Cortex of kidney (tissue), 1 donor: ENCODE results near the gene TRMT112.
"Not testable (repeated sequence)": the region's sequence is repeated elsewhere in the genome, so short reads cannot be mapped to it uniquely, and the experiment has no call there.

ENCODE experiments used
- DNase-seq: peaks from one replicate; lab custom pipeline; 2025; lab: John Stamatoyannopoulos, UW

TRMT112 gene

DNA sequence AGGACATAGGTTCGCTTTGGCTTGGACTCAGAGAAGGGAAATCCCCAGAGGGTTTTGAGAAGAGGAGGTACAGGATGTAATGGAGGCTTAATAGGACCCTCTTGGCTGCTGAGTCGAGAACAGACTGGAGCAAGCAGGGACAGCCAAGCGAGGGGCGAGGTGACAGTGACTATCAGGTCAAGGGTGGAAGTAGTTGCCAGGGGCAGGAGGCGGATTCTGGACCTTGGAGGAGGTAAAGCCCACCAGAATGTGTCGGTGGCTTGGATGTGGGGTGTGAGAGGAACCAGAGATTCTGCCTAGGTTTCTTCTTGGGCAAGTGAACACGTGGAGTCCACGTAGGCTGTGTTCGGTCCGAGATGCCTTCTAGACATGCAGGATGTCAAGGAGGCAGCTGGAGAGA is 4.4 kb downstream of the TRMT112 start:
- no peak for DNase-seq

DNA sequence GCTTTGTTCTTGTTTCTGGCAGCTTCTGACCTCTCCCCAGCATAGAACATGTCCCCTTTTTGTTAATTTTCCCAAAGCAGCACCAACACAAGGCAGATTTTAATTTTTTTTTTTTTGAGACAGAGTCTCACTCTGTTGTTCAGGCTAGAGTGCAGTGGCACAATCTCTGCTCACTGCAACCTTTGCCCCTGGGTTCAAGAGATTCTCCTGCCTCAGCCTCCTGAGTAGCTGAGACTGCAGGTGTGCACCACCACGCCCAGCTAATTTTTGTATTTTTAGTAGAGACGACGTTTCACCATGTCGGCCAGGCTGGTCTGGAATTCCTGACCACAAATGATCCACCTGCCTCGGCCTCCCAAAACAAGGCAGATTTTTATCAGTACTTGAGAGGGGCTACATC is 9.6 kb downstream of the TRMT112 start:
- DNase-seq = not testable (repeated sequence)

DNA sequence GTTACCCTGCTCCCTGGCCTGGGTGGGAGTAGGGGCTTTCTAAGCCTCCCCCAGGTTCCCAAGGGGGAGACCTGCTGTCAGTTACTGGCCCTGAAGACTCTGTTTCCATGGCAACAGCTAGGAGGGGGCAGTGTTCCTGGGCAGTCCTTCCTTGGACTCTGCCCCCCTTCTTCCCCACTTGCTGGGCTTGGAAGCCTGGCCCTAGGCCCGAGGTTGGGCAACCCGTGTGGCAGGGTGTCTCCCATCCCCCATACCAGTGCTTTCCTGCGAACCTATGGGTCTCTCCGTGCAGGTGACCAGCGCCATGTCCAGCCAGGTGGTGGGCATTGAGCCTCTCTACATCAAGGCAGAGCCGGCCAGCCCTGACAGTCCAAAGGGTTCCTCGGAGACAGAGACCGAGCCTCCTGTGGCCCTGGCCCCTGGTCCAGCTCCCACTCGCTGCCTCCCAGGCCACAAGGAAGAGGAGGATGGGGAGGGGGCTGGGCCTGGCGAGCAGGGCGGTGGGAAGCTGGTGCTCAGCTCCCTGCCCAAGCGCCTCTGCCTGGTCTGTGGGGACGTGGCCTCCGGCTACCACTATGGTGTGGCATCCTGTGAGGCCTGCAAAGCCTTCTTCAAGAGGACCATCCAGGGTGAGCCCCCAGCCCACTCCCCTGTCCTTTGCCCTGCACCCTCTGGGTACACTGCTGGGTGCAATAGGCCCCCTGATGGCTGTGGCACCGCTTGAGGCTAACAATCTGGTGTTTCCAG is 10.3 kb downstream of the TRMT112 start:
- no peak for DNase-seq

DNA sequence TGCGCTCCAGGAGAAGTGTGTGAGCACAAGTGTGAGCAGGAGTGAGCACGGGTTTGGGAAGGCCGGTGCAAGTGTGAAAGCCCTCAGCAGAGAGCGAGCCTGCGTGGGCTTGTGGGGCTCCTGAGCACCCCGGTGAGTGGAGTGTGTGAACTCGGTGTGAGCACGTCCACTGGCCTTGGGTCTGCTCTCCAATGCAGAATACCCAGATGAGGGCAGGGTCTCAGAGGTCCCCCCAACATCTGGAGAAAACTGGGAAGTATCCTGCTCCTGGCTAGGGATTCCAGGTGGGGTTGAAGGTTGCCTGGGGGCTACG is 10.8 kb downstream of the TRMT112 start:
- DNase-seq = no peak

DNA sequence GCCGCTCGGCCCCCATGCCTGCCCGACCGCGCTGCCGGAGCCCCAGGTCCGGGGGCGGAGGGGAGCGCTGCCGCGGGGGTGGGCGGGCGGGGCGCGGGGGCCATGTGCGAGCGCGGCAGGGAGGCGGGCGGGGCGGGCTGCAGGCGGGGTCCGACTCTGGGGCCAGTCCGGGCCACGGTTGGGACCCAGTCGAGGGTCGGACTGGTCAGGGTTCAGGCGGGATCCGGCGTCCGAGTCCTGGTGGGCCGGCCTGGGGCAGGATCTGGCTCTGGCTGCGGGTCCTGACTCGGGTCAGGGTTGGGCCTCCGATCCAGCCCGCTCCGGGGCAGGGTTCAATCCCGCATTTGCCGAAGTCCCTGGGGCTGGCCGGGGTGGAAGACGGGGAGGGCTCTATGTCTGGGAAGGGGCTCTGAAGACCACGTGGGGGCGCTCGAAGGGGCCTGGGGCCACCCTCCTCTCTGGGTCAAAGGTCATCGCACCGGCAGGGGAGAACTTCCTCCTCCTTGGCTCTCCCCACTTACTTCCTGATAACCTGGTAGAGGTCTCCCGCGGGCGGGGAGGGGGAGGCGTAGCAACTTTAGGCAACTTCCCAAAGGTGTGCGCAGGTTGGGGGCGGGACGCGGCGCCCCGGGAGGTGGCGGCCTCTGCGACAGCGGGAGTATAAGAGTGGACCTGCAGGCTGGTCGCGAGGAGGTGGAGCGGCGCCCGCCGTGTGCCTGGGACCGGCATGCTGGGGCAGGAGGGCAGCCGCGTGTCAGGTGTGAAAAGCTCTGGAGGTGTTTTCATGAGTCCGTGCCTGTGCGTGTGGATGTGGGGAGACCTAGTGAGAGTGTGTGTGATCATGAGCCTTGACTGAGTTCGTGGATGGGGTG is 11.4 kb downstream of the TRMT112 start:
- DNase-seq = no peak

DNA sequence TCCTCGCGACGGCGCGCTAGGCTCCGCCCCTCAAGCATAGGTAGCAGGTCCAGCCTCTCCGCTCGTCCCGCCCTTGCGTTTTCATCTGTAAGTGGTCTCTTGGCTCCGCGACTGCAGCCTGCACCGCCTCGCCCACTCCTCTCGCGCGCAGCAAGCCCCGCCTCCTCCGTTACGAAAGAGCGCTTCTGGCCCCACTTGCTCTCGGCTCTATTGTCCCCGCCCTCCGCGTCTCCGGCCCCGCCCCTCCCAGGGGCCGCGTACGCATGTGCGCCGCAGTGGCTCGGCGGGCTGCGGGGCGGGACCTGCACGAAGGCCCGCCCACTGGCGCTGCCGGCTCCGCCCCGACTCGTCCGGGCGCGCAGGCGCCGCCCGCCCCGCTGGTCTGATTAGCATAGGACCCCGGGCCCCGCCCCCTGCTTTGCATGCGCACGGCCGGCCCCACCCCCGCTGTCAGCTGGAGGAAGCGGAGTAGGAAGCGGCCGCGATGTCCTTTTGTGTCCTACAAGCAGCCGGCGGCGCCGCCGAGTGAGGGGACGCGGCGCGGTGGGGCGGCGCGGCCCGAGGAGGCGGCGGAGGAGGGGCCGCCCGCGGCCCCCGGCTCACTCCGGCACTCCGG is 12.2 kb downstream of the TRMT112 start, which contains the start of gene ESRRA:
TSS of gene ESRRA (plus strand) at position 450 of the 616 bp plus-strand sequence. CDS start 1,656 bp downstream, outside the sequence.
- peak; percentile 92 for DNase-seq

DNA sequence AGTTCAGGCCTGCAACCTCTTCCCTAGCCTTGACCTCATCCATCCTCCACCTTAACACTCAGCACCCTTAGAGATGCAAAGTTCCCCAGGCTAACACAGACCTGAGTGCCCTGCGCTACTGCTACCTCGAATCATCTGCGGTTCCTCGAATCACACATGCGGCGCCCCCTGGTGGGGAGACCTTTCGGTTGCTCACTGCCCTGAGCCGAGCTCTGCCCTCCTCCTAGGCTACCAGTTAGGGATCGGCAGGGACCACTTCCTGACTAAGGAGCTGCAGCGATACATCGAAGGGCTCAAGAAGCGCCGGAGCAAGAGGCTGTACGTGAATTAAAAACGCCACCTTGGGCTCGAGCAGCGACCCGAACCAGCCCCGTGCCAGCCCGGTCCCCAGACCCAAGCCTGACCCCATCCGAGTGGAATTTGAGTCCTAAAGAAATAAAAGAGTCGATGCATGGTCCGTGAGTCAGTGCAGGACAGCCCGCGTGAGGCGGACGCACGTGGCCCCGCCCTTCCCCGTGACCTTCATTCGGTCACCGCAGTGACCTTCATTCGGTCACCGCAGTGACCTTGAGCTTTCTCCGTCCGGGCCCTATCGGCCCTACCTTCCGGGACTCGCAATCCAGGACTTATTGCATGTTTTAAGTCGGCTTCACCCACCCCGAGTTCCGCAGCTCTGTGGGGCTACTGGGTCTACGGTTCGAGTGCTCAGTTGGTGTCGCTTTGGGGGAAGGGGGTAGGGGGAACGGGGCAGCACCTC is 12.9 kb downstream of the TRMT112 start:
- no peak for DNase-seq

DNA sequence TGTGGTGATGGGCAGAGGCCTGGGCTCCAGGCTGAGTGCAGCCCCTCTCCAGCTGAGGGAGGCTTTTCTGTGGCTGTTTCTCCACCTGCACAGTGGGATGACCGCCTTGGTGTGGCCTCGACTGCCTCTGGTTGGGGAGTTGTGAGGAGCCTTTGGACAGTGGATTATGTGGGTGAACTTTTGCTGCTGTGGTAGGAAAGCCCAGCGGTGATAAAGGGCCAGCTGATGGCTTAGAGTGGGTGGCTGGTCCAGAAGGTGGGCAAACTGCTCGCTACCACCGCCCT is 13.4 kb downstream of the TRMT112 start:
- DNase-seq = no peak

DNA sequence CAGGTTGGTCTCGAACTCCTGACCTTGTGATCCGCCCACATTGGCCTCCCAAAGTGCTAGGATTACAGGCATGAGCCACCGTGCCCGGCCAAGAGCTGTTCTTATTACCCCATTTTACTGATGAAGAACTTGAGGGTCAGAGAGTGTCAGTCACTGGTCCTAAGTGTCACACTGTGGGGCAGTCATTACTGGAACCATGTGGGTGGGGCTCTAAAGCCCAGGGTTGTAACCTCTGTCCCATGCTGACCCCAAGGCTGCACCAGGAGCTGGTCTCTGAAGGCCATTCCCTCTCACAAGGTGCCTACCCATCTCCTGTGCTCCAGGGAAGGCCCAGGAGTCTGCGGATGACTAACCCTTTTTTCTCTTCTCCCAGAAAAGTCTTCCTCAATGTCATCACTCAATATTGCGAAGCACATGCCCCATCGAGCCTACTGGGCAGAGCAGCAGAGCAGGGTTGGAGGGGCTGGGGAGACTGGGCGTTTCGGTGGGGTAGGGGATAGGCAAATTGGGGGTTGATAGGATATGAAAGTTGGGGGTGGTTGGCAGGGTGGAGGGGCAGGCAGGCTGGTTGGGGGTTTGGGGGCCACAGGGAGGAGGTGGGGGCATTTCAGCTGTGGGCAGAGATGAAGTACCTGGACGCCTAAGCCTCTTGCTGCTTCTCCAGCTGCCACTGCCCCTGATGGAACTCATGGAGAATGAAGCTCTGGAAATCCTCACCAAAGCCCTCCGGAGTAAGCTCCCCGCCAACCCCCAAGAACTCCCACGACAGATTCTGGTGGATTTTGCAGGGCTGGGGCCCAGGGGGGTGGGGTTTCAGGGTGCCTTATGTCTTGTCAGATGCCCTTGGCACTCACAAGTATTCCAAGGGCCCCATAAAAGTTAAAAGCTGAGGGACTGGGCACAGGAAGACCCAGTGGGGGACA is 14.0 kb downstream of the TRMT112 start:
- DNase-seq = no peak

DNA sequence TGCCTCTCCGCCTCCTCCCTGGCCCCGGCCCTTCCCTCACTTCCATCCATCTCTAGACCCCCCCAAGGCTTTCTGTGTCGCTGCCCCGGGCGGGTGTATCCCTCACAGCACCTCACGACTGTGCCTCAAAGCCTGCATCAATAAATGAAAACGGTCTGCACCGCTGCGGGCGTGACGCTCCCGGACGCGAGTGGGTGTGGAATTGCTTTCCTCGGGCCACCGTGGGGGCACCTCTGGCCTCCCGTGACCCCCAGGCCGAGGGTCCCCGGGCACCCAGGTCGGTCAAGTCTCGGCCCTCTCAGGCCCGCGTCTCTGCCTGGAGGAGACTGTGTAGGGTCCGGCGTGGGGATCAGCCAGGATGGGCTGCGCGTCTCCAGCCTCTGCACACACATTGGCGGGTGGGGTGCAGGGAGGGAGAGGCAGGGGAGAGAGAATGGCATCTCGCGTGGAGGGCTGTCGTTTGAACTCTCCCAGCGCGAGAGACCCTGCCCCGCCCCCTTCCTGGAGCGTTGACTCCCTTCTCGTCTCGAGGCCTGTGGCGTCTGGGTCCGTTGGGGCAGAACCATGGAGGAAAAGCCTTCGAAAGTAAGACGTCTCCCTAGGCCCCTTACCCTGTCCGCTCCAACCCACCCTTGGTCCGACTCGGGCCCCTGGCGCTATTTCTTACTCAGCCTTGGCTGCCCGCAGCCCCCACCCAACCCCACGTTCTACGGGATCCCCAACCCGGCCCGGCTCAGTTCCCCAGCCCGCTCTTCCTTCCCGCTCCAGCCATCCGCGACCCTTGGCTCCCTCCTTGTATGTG is 17.3 kb downstream of the TRMT112 start, which contains the start of gene CATSPERZ:
TSS of gene CATSPERZ (plus strand) at position 512 of the 802 bp plus-strand sequence. CDS start at position 565, 53 bp downstream.
- no peak for DNase-seq

DNA sequence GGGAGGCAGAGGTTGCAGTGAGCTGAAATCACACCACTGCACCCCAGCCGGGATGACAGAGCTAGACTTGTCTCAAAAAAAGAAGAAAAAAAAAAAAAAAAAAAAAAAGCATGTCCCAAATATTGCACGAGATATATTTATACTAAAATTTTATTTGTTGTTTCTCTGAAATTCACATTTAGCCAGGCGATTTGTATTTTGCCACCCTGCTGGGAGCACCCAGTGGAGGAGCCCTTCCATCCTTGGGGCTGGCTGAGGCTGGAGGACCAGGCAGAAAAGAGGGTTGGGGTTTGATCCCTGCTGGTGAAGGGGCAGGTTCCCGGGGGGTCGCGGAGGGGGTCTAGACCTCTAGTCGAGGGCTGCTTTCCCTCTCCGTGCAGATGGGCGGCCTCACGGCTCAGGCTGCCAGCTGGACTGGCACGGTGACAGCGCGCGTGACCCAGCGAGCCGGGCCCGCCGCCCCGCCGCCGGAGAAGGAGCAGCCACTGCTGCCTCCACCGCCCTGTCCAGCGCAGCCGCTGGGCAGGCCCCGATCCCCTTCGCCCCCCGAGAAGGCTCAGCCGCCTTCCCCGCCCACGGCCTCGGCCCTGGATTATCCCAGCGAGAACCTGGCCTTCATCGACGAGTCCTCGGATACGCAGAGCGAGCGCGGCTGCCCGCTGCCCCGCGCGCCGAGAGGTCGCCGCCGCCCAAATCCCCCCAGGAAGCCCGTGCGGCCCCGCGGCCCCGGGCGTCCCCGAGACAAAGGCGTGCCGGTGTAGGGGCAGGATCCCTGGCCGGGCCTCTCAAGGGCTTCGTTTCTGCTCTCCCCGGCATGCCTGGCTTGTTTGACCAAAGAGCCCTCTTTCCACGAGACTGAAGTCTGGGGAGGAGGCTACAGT is 18.2 kb downstream of the TRMT112 start:
- no peak for DNase-seq

DNA sequence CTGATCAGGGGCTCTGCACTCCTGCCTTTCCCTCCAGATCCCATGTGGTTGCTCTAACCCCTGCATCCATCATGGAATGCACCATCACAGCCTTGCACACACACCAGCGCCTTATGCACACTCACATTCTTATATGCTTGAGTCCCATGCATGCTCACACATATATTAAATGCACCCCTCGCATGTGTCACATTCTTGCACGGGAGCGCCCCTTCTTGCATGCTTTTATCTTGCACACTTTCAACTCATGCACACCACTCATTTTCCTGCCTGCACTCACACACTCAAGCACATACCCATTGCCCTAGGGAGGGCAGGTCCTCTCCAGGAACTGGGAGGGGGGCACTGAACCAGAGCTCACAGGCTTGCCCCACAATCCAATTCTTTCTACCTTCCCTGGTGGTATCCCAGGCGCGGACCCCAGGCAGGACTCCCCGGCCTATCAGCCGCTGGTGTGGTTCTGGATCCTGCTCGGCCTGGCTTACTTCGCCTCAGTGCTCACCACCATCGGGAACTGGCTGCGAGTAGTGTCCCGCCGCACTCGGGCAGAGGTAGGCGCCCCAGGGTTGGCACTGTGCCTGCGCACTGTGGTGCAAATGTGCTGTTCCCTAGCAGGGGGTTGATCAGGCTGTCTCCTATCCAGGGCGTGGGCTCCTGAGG is 19.5 kb downstream of the TRMT112 start:
- no peak for DNase-seq

DNA sequence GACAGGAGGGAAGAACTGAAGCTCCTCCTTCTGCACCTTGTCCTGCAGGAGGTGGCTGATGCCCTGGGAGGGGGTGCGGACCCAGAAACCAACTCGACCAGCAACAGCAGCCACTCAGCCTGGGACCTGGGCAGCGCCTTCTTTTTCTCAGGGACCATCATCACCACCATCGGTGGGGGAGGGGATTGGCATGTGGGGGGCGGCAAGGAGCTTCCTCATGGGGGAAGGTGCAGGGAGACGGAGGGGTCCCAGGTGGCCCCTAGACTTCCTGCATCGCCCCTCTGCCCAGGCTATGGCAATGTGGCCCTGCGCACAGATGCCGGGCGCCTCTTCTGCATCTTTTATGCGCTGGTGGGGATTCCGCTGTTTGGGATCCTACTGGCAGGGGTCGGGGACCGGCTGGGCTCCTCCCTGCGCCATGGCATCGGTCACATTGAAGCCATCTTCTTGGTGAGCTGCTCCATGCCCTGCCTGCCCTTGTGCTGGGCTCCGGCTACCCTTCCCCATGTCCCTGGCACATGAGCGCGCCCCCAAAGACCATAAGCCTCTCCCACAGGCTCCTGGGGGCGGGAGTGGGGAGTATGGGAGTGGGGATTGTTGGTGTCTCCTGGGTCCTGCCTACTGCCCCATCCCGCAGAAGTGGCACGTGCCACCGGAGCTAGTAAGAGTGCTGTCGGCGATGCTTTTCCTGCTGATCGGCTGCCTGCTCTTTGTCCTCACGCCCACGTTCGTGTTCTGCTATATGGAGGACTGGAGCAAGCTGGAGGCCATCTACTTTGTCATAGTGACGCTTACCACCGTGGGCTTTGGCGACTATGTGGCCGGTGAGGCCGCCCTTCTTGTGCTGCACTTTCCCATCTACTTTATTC is 20.3 kb downstream of the TRMT112 start:
- no peak for DNase-seq

DNA sequence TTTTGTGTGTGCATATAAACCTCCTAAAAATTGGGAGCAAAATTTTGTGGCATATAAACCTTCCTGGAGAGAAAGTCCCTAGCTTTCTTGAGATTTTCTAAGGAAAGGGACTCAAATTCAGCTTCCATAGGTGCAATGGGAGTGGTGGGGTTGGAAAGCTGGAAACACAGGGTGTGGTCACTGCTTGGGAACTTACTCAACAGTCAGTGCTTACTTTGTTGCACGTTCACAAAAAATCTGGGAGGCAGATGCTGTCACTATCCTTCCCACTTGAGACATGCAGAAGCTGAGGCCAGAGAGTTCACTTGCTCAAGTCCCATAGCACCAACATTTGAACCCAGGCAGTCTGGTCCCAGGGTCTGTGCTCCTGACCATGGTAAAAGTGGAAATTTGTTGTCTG is 21.1 kb downstream of the TRMT112 start:
- DNase-seq = no peak

DNA sequence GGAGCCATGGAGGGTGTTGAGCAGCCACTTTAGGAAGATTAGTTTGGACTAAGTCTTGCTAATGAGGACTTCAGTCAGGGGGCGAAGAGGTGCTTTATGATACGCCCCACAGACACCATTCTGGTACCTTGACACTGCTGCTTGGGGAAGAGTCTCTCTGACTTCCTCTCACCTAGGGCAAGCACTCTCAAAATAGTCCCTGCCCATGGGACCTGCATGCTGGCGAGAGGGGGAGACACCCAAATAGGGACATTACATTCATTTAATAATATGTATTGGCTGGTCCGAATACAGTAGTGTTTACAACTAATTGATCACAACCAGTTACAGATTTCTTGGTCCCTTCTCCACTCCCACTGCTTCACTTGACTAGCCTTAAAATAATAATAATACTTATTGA is 21.6 kb downstream of the TRMT112 start:
- DNase-seq = no peak

DNA sequence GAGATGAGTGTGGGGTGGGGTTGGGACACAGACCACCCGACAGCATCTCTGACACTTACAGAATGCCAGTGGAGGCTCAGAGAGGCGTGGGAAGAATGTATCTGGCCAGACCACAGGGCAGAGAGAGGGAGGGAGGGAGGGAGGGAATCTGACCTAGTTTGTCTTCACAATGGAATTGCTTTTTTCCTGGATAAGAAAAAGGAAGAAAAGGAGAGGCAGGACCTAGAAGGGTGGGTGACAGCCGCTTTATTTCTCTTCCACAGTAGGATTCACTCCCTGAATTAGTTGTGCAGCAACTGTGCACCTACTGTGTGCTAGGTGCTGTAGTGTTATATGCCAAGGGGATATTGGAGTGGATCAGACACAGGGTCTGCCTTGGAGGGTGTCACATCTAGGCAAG is 22.6 kb downstream of the TRMT112 start:
- no peak for DNase-seq

DNA sequence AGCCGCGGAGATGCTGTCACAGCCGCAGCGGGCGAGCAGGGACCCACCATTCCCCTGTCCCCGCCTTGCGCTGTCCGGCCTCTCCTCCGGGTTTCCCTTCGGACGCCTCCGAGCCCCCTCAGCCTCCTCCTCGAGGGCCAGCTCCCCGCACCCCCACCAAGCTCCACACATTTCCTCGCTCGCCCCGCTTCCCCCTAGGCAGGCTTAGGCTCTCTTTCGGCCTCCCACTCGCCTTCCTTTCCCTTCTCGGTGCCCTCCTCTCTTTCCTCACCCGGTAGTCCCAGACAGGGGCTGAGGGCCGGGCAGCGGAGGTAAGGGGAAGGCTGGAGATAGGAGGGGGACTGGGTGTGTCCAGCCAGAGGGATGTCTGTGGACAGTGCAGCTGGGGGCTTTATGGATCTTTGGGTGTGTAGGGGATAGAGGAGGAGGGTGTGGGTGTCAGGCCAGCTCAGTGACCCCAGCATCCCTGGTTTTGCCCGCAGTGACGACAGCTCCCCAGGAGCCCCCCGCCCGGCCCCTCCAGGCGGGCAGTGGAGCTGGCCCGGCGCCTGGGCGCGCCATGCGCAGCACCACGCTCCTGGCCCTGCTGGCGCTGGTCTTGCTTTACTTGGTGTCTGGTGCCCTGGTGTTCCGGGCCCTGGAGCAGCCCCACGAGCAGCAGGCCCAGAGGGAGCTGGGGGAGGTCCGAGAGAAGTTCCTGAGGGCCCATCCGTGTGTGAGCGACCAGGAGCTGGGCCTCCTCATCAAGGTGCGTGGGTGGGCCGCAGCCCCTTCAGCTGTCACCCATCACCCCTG is 24.7 kb downstream of the TRMT112 start:
- no peak for DNase-seq
